Measurements from ENCODE around the gene SLC2A6. TPM values are rescaled to one million over a fixed set of nuclear protein-coding genes. Genes with fewer than 3 reads are reported as not detected.

Gene SLC2A6
- total and polyA plus RNA-seq, 2 of the 8 experiments (the other 6 are each of a cell fraction or from before 2014, with no cell fraction given) = 16.6 to 17.8 TPM

GRCh38 chr9:133452562-133452961 is 26.3 kb downstream of the SLC2A6 start (continued):
- TF ChIP-seq CHD7 (IDR thresholded peaks at IDR 0.05; ENCODE audit: insufficient replicate concordance, low read length) (no peak), SIN3A (conservative IDR thresholded peaks at IDR 0.05 in 1 of 2, IDR thresholded peaks at IDR 0.05 in 1 of 2; ENCODE audit: low read depth in 1 of 2, low read length in 2 of 2) (no peak), SIX5 (IDR thresholded peaks at IDR 0.05; ENCODE audit: low read depth, low read length) (no peak), PHF8 (conservative IDR thresholded peaks at IDR 0.05; ENCODE audit: low read depth, low read length) (no peak), TCF12 (IDR thresholded peaks at IDR 0.05; ENCODE audit: low read depth, low read length) (no peak), JUND (IDR thresholded peaks at IDR 0.05; ENCODE audit: low read length) (no peak), CTCF (IDR thresholded peaks at IDR 0.05; ENCODE audit: control extremely low read depth in 1 of 3, insufficient read depth in 1 of 3, low read depth in 1 of 3, low read length in 3 of 3) (no peak), POU5F1 (IDR thresholded peaks at IDR 0.05; ENCODE audit: low read depth, low read length) (no peak), SP1 (IDR thresholded peaks at IDR 0.05; ENCODE audit: low read depth, low read length) (no peak), YY1 (IDR thresholded peaks at IDR 0.05; ENCODE audit: low read depth, low read length) (no peak)
